Measurements from ENCODE around the gene GTF2F1. TPM values are rescaled to one million over a fixed set of nuclear protein-coding genes. Genes with fewer than 3 reads are reported as not detected.

Gene GTF2F1
- total and polyA plus RNA-seq, 9 of the 15 experiments (the other 6 are each of a cell fraction or from before 2014, with no cell fraction given): 4.7 to 75.4 (median 68.4) TPM

DNA sequence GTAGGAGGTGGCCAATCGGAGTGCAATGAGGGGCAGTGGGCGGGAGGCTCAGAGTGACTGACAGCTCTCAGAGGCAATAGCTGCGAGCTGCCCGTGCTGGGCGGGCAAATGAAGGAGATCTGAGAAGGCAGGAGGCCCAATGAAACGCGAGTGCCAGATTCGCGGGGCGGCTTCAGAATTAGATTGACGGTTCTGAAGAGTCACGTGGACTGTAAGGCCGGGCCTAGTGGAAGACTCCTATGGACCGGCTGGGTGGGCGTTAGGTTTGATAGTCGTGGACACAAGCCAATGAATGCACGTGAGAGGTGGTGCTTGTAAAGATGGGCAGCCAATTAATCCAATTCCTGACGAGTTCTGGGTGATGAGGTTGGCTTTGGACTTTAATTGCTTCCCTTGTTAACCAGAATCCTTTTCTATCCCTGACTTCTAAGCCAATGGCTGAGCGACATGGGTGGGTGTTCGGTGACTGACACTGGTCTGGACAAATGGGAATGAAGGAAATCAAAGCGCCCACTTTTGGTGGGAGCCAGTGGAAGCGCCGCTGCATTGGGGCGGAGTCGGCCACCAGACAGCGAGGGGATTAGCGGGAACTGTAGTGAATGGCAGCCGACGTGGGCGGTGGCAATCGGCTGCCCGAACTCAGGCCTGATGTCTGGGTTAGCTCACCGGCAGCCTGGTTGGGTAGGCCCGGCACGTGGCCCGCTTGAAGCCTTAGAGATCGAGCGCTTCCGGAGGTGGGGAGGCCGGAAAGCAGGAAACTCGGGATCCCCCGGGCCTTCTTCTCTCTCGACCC lies 32.2 kb upstream of the GTF2F1 start (continued):
- TF ChIP-seq, protein P1, sequence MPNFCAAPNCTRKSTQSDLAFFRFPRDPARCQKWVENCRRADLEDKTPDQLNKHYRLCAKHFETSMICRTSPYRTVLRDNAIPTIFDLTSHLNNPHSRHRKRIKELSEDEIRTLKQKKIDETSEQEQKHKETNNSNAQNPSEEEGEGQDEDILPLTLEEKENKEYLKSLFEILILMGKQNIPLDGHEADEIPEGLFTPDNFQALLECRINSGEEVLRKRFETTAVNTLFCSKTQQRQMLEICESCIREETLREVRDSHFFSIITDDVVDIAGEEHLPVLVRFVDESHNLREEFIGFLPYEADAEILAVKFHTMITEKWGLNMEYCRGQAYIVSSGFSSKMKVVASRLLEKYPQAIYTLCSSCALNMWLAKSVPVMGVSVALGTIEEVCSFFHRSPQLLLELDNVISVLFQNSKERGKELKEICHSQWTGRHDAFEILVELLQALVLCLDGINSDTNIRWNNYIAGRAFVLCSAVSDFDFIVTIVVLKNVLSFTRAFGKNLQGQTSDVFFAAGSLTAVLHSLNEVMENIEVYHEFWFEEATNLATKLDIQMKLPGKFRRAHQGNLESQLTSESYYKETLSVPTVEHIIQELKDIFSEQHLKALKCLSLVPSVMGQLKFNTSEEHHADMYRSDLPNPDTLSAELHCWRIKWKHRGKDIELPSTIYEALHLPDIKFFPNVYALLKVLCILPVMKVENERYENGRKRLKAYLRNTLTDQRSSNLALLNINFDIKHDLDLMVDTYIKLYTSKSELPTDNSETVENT (CRISPR knock-in tag; IDR thresholded peaks at IDR 0.05): 0 out of 2 replicates have a peak, but pooled peaks have one; percentile 30
- no peak for TF ChIP-seq EWSR1 (IDR thresholded peaks at IDR 0.05; ENCODE audit: borderline replicate concordance, low read depth, partially characterized antibody)
- TF ChIP-seq, protein P2, sequence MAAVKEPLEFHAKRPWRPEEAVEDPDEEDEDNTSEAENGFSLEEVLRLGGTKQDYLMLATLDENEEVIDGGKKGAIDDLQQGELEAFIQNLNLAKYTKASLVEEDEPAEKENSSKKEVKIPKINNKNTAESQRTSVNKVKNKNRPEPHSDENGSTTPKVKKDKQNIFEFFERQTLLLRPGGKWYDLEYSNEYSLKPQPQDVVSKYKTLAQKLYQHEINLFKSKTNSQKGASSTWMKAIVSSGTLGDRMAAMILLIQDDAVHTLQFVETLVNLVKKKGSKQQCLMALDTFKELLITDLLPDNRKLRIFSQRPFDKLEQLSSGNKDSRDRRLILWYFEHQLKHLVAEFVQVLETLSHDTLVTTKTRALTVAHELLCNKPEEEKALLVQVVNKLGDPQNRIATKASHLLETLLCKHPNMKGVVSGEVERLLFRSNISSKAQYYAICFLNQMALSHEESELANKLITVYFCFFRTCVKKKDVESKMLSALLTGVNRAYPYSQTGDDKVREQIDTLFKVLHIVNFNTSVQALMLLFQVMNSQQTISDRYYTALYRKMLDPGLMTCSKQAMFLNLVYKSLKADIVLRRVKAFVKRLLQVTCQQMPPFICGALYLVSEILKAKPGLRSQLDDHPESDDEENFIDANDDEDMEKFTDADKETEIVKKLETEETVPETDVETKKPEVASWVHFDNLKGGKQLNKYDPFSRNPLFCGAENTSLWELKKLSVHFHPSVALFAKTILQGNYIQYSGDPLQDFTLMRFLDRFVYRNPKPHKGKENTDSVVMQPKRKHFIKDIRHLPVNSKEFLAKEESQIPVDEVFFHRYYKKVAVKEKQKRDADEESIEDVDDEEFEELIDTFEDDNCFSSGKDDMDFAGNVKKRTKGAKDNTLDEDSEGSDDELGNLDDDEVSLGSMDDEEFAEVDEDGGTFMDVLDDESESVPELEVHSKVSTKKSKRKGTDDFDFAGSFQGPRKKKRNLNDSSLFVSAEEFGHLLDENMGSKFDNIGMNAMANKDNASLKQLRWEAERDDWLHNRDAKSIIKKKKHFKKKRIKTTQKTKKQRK (IDR thresholded peaks at IDR 0.05; ENCODE audit: borderline replicate concordance, low read depth, low read length): peak; percentile 96
- TF ChIP-seq, protein P3, sequence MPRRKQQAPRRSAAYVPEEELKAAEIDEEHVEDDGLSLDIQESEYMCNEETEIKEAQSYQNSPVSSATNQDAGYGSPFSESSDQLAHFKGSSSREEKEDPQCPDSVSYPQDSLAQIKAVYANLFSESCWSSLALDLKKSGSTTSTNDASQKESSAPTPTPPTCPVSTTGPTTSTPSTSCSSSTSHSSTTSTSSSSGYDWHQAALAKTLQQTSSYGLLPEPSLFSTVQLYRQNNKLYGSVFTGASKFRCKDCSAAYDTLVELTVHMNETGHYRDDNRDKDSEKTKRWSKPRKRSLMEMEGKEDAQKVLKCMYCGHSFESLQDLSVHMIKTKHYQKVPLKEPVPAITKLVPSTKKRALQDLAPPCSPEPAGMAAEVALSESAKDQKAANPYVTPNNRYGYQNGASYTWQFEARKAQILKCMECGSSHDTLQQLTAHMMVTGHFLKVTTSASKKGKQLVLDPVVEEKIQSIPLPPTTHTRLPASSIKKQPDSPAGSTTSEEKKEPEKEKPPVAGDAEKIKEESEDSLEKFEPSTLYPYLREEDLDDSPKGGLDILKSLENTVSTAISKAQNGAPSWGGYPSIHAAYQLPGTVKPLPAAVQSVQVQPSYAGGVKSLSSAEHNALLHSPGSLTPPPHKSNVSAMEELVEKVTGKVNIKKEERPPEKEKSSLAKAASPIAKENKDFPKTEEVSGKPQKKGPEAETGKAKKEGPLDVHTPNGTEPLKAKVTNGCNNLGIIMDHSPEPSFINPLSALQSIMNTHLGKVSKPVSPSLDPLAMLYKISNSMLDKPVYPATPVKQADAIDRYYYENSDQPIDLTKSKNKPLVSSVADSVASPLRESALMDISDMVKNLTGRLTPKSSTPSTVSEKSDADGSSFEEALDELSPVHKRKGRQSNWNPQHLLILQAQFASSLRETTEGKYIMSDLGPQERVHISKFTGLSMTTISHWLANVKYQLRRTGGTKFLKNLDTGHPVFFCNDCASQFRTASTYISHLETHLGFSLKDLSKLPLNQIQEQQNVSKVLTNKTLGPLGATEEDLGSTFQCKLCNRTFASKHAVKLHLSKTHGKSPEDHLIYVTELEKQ (CRISPR knock-in tag; IDR thresholded peaks at IDR 0.05): peak; percentile 67; the same call in 1 of the 2 replicates
- no peak for TF ChIP-seq SRSF1 (IDR thresholded peaks at IDR 0.05; ENCODE audit: low read depth, low read length)
- TF ChIP-seq, protein P4, sequence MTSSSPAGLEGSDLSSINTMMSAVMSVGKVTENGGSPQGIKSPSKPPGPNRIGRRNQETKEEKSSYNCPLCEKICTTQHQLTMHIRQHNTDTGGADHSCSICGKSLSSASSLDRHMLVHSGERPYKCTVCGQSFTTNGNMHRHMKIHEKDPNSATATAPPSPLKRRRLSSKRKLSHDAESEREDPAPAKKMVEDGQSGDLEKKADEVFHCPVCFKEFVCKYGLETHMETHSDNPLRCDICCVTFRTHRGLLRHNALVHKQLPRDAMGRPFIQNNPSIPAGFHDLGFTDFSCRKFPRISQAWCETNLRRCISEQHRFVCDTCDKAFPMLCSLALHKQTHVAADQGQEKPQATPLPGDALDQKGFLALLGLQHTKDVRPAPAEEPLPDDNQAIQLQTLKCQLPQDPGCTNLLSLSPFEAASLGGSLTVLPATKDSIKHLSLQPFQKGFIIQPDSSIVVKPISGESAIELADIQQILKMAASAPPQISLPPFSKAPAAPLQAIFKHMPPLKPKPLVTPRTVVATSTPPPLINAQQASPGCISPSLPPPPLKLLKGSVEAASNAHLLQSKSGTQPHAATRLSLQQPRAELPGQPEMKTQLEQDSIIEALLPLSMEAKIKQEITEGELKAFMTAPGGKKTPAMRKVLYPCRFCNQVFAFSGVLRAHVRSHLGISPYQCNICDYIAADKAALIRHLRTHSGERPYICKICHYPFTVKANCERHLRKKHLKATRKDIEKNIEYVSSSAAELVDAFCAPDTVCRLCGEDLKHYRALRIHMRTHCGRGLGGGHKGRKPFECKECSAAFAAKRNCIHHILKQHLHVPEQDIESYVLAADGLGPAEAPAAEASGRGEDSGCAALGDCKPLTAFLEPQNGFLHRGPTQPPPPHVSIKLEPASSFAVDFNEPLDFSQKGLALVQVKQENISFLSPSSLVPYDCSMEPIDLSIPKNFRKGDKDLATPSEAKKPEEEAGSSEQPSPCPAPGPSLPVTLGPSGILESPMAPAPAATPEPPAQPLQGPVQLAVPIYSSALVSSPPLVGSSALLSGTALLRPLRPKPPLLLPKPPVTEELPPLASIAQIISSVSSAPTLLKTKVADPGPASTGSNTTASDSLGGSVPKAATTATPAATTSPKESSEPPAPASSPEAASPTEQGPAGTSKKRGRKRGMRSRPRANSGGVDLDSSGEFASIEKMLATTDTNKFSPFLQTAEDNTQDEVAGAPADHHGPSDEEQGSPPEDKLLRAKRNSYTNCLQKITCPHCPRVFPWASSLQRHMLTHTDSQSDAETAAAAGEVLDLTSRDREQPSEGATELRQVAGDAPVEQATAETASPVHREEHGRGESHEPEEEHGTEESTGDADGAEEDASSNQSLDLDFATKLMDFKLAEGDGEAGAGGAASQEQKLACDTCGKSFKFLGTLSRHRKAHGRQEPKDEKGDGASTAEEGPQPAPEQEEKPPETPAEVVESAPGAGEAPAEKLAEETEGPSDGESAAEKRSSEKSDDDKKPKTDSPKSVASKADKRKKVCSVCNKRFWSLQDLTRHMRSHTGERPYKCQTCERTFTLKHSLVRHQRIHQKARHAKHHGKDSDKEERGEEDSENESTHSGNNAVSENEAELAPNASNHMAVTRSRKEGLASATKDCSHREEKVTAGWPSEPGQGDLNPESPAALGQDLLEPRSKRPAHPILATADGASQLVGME (CRISPR knock-in tag; IDR thresholded peaks at IDR 0.05): peak; percentile 21; the same call in 1 of the 2 replicates
- TF ChIP-seq ZNF274 (IDR thresholded peaks at IDR 0.05; ENCODE audit: borderline replicate concordance, low read depth, low read length): no peak
- TF ChIP-seq MIER1 (IDR thresholded peaks at IDR 0.05; ENCODE audit: low read depth): no peak
- no peak for TF ChIP-seq SPI1 (IDR thresholded peaks at IDR 0.05; ENCODE audit: borderline replicate concordance, low read depth, low read length)
- peak; percentile 71; the same call in 1 of the 2 replicates for TF ChIP-seq SMAD3 (CRISPR knock-in tag; conservative IDR thresholded peaks at IDR 0.05)

Measured in K562 (cell line).